GM12891 (cell line): ENCODE measurements around the gene B3GNT5.

Experiments used
- DNase-seq: peaks from one replicate; pipeline ENCODE4 v3.0.0; 2011; ENCODE audit warnings: low spot score; ENCODE audit not compliant: insufficient read length
- FAIRE-seq: peaks from 2 replicates; lab custom pipeline; 2011; peaks lifted over from hg19 to GRCh38; lab: Jason Lieb, UNC
- PAX5 ChIP-seq: IDR thresholded peaks from 2 replicates; pipeline ENCODE4 v1.6.1; 2011; ENCODE audit warnings: low read length, moderate library complexity, mild to moderate bottlenecking; ENCODE audit not compliant: insufficient read depth, severe bottlenecking
- POLR2A ChIP-seq: IDR thresholded peaks from 2 replicates; pipeline ENCODE4 v1.6.1; 2011; ENCODE audit warnings: low read depth, low read length, control low read depth
- POLR2AphosphoS5 ChIP-seq: IDR thresholded peaks from 2 replicates; pipeline ENCODE4 v1.6.1; 2011; ENCODE audit warnings: low read depth, low read length, control low read depth
- POU2F2 ChIP-seq: IDR thresholded peaks from 2 replicates; pipeline ENCODE4 v1.6.1; 2011; ENCODE audit warnings: low read depth, mild to moderate bottlenecking, control low read depth, low read length, moderate library complexity
- SPI1 ChIP-seq: IDR thresholded peaks from 2 replicates; pipeline ENCODE4 v1.6.1; 2011; ENCODE audit warnings: low read depth, low read length, control low read depth
- TAF1 ChIP-seq: IDR thresholded peaks from 2 replicates; pipeline ENCODE4 v1.6.1; 2011; ENCODE audit warnings: low read depth, low read length, control low read depth

B3GNT5 gene

GRCh38 chr3:183308751-183309150 is 55.7 kb downstream of the B3GNT5 start:
- no peak for FAIRE-seq

GRCh38 chr3:183309276-183309675 is 56.2 kb downstream of the B3GNT5 start:
- DNase-seq (no peak), FAIRE-seq (no peak)
- TF ChIP-seq PAX5 (no peak), POLR2AphosphoS5 (no peak)

More at GRCh38 chr3:183308751-183309150, 55.7 kb downstream of the B3GNT5 start:
- DNase-seq = no peak
- TF ChIP-seq POLR2A = no peak
- no peak for TF ChIP-seq POU2F2
- TF ChIP-seq POLR2AphosphoS5 = no peak
- TF ChIP-seq PAX5 = no peak
- TF ChIP-seq SPI1 = no peak
- TF ChIP-seq TAF1 = no peak

- FAIRE-seq (no peak), DNase-seq (no peak)
- TF ChIP-seq SPI1 (no peak), POU2F2 (no peak), POLR2AphosphoS5 (no peak), PAX5 (no peak), POLR2A (no peak), TAF1 (no peak)
These were observed 57.9 kb downstream of the B3GNT5 start for GRCh38 chr3:183310936-183311335.

- FAIRE-seq (no peak), DNase-seq (no peak)
- no peak for TF ChIP-seq POU2F2
- no peak for TF ChIP-seq TAF1
- no peak for TF ChIP-seq POLR2A
- no peak for TF ChIP-seq POLR2AphosphoS5
- no peak for TF ChIP-seq PAX5
- no peak for TF ChIP-seq SPI1
These were observed 59.4 kb downstream of the B3GNT5 start for GRCh38 chr3:183312433-183312832.

- DNase-seq = no peak
- TF ChIP-seq POLR2A (no peak), POLR2AphosphoS5 (no peak), SPI1 (no peak), PAX5 (no peak), POU2F2 (no peak), TAF1 (no peak)
- no peak for FAIRE-seq
These were observed 60.3 kb downstream of the B3GNT5 start for GRCh38 chr3:183313351-183313750.

GRCh38 chr3:183313764-183314163 is 60.7 kb downstream of the B3GNT5 start:
- TF ChIP-seq PAX5 = no peak
- no peak for DNase-seq
- no peak for FAIRE-seq

- DNase-seq (no peak), FAIRE-seq (no peak)
- TF ChIP-seq TAF1 = no peak
- TF ChIP-seq PAX5 = no peak
- no peak for TF ChIP-seq POLR2AphosphoS5
- no peak for TF ChIP-seq POU2F2
- no peak for TF ChIP-seq SPI1
- no peak for TF ChIP-seq POLR2A
These were observed 62.7 kb downstream of the B3GNT5 start for GRCh38 chr3:183315739-183316138.

- TF ChIP-seq SPI1 (no peak), POU2F2 (no peak), TAF1 (no peak), POLR2A (no peak), PAX5 (no peak), POLR2AphosphoS5 (no peak)
These were observed 64.2 kb downstream of the B3GNT5 start for GRCh38 chr3:183317271-183317670.

GRCh38 chr3:183317886-183318865 is 65.1 kb downstream of the B3GNT5 start:
- no peak for TF ChIP-seq TAF1
- TF ChIP-seq SPI1 = no peak
- no peak for DNase-seq
- FAIRE-seq = no peak

More at GRCh38 chr3:183317271-183317670, 64.2 kb downstream of the B3GNT5 start:
- FAIRE-seq = no peak
- DNase-seq = no peak

GRCh38 chr3:183318877-183319276 is 65.8 kb downstream of the B3GNT5 start:
- TF ChIP-seq TAF1 = no peak
- no peak for TF ChIP-seq PAX5
- no peak for TF ChIP-seq SPI1
- TF ChIP-seq POLR2AphosphoS5 = no peak
- TF ChIP-seq POLR2A = no peak
- DNase-seq = no peak
- FAIRE-seq = no peak
